ENCODE measurements around the gene RPL36.
"Not testable (repeated sequence)": the region's sequence is repeated elsewhere in the genome, so short reads cannot be mapped to it uniquely, and the experiment has no call there.

RPL36 gene

GRCh38 chr19:5691822-5692722, 2.0 kb downstream of the RPL36 start:
- peak; percentile 13 for DNase-seq

GRCh38 chr19:5692723-5693194, 2.7 kb downstream of the RPL36 start:
- no peak for DNase-seq

DNA sequence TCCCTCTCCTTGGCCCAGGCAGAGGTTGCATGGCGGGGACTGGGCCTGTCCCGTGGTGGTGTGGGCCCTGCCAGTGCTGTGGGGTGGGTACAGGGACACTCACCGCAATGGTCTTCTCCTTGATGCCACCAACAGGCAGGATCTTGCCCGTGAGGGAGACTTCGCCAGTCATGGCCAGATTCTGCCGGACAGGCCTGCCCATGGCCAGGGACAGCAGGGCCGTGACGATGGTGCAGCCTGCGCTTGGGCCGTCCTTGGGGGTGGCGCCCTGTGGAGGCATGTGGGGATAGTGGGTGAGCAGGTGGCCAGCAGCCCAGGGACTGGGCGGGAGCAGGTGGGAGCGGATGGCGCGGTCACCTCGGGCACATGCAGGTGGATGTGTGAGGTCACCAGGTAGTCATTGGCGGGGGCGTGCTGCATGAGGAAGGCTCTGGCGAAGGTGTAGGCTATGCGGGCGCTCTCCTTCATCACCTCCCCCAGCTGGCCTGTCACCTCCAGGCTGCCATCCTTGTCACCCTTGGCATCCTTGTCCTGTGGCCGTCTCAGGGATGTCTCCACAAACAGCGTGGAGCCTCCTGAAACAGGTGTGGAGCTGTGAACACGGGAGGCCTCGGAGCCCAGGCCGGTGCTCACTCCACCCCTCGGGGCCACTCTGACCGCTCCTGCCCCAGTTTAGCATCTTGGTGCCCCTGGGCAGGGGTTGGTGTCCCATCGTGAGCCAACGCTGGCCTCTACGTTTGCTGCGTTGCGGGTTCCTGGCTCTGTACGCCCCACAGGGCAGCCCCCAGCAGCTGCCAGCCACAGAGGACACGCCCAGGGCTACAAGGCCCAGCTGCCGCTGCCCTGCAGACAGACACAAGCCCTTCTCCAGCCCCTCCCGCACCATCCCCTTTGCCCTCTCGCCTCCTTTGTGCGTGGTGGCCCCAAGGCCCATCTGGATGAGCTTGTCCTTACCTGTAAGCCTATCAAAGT, 3.4 kb downstream of the RPL36 start:
- no peak for DNase-seq

DNA sequence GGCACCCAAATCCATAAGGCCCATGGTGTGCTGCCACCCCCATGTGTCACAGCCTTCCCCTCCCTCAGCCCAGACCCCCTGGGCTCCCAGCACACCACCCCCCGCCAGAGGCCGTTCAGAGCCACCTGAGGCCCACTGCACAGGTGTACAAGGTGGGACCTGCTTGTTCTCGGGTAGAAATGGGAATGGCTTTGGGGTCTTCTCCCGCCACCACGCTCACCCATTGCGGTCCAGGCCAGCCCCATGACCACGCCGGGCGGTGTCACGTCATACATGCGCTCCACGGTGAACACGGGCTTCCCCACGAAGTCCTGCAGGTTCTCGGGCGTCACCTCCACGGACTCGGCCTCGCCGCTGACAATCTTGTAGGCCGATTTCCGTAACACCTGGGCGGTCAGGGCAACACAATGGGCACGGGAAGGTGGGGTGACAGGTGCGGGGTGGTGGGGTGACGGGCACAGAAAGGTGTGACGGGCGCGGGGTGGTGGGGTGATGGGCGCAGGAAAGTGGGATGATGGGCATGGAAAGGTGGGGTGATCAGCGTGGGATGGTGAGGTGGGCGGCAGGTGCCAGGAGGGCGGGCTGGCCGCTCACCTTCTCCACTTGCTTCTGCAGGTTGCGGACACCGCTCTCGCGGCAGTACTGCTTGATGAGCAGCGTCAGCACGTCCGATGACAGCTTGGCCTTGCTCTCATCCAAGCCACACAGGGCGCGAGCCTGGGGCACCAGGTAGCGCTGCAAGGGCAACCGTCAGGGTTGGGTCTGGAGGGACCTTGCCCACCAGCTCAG, 4.3 kb downstream of the RPL36 start:
- DNase-seq, result no peak

GRCh38 chr19:5694956-5695648, 5.0 kb downstream of the RPL36 start:
- DNase-seq, result no peak

GRCh38 chr19:5695649-5696195, 5.6 kb downstream of the RPL36 start:
- no peak for DNase-seq

DNA sequence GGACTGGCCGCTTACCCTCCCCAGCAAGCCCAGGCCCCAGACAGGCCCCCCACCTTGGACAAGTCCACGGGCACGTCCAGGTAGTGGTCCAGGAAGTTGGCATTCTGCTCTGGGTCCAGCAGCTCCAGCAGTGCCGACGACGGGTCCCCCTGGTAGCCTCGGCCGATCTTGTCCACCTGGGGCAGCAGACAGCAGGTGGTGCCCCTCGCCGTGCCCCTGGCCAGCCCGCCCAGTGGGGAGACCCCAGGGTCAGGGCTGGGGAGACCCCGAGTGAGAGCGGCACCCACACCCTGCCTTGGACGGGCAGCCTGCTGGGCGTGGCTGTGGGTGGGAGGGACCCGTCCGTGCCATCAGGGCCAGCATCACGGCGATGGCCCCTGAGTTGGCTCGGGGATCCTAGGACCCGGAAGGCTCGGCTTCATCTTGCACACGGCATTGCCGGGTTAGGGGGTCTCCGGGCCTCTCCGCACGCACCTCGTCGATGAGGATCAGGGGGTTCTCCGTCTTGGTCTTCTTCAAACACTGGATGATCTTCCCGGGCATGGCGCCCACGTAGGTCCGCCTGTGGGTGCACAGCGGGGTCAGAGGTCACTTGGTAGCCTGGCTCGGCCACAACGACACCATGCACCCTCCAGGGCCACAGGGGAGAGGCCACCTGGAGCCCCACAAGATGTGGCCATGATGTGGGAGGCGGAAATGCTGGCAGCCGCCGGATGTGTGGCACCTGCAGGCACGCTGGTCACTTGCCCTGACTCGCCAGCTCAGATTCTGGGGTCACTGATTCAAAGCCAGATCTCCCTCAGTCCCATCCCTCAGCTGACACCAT, 6.3 kb downstream of the RPL36 start:
- DNase-seq, result no peak

DNA sequence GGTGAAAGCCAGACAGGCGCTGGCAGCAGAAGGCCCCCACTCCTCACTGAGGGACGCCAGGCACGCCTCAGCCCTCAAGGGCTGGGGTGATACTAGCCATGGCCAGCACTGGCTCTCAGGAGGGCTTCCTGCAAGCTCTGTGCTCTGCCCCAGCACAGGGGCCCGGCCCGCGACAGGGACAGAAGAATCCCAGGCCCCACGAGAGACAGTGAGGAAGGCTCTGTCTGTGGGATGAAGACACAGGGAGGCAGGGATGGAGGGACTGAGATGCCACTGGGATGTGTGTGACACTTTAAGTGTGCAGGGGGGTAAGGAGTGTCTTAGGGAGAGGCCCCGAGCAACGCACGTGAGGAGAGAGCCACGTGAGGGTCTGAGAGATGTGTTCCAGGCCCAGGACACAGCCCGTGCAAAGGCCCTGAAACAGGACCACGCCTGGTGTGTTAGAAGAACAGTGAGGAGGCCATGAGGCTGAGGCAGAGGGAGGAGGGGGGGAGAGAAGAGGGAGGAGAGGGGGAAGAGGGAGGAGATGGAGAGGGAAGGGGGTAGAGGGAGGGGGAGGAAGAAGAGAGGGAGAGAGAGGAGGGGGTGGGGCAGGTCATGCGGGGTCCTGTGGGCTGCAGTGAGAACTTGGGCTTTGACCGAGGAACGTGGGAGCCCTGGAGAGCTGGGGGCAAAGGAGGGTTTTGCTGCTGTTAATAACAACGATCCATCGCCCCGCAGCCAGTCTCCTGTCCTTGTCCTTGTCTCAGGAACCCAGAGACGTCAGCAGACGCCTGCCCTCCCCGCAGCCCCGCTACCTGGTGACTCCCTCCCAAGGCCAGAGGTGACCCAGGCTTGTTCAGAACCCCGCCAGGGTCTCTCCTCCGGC, 7.2 kb downstream of the RPL36 start:
- no peak for DNase-seq

GRCh38 chr19:5697890-5698634, 8.0 kb downstream of the RPL36 start:
- no peak for DNase-seq

- DNase-seq, result no peak
Observed at GRCh38 chr19:5698635-5699422, 8.7 kb downstream of the RPL36 start.

- DNase-seq, result no peak
Observed at GRCh38 chr19:5700455-5701092, 10.5 kb downstream of the RPL36 start.

GRCh38 chr19:5702053-5702410, 11.9 kb downstream of the RPL36 start:
- DNase-seq, result not testable (repeated sequence)

DNA sequence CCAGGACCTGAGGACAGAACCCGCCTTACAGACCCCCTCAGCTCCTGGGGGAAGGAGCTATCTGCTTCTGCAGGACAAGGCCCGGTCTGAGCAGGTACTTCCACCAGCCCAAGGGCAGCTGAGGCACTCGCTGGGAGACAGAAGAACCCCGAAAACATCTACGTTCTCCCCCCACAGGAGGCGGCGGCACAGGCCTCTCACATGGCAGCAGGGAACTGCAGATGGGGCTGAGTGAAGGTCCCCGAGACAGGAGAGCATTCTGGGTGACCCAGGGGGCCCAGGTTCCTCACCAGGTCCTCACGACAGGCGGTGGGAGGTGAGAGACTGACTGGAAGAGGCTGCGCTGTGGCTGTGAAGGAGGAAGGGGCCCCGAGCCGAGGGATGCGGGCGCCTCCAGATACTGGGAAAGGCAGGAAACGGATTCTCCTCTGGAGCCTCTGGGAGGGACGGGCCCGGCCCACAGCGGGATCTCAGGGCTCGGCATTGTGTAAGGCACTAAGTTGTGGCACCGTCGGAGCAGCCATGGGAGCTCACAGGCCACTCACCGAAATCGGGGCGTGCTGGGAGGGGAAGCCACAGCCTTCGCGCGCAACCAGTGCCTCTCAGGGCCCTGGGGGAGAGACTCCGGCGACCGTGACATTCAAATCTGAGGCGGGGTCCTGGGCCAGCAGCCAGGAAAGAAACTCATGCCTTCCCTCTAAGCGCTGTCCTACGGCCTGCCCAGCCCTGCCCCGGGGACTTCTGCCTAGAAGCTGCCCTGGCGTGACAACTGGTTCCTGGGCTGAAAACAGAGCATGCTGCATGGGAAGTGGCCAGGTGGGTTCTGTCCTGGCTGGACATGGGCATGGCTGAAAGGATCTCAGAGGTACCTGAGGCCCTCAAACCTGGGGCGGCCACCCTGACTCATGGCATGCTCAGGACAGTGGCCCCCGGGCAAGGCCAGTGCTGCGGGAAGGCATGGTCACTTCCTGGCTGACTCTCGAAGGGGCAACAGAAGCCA, 14.0 kb downstream of the RPL36 start:
- no peak for DNase-seq

DNA sequence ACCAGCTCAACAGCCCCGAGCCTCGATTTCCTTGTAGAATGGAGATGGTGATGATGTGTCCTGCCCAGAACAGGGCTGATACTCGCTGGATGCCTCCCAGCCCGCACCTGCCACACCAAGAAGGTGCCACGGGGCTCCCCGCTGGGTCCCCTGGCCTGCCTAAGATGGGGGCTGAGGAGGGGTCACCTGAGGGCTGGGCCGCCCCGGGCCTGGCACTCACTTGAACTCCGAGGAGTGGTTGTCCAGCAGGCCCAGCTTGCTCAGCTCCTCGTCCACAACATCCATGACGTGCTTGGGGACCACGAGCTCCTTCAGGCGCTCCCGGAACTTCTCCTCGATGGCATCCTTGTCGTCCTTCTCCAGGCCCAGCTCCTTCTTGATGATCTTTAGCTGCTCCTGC, 15.5 kb downstream of the RPL36 start:
- DNase-seq, result no peak

DNA sequence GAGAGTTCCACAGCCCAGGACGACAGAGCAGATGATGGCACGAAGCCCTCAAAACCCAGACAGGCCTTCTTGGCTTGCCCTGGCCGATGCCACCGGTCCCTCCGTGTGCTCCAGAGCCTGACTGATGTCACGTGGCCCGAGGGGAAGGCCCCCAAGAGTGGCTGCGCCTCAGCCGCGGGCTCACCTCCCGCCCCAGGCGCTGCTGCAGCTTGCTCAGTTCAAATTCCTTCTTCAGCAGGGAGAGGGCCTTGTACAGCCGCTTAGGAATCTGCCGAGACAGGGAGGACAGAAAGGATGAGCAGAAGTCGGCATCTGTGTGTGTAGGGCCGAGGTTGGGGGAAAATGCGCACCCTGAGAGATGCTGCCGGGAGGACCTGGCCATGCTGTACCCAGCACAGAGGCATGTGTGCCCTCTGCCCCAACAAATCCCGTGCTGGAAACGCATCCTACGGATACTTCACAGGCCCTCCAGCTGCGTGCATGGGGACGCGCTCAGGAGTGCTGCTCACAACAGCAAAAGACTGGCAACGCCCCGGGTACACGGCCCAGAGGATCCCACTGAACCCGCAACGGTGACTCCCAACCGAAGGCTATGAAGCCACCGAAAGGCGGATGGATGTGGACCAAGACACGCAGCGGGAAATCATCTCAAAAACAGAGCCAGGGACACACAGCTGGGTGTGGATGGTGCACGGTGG, 16.9 kb downstream of the RPL36 start:
- DNase-seq, result no peak

Data from stimulated activated naive CD4-positive, alpha-beta T cell treated with Interleukin-2 at 50 U/mL for 16 hours (primary cell).